Gastrocnemius medialis (tissue), 4 donors: ENCODE results near the gene PHOSPHO2. TPM values are rescaled to one million over a fixed set of nuclear protein-coding genes. Genes with fewer than 3 reads are reported as not detected.

ENCODE experiments used
- ATAC-seq, 2 donors: fragments of 150-250 bp; one replicate each; pipeline ENCODE4 v1.9.1; 2016
- DNase-seq, 2 donors: peaks; one replicate each; pipeline ENCODE4 v3.0.0-alpha.2; 2019
- H3K27ac ChIP-seq, 4 donors: fragments of 200-600 bp; sonication (generic); 1 replicate in 1 of 4; 2 replicates in 3 of 4; pipeline ENCODE4 v1.5.1; 2016 to 2018; ENCODE audit warnings: mild to moderate bottlenecking in 2 of 4, moderate library complexity in 1 of 4
- H3K27me3 ChIP-seq, 3 donors: fragments of 200-600 bp; sonication (generic) in 2 of 3; 1 replicate in 1 of 3; 2 replicates in 2 of 3; pipeline versions ENCODE4 v1.5.1 to v1.6.0; 2016 to 2019; ENCODE audit warnings: mild to moderate bottlenecking in 1 of 3, moderate library complexity in 1 of 3
- H3K36me3 ChIP-seq, 2 donors: fragments of 200-600 bp; sonication (generic) in 1 of 2; one replicate each; pipeline ENCODE4 v1.5.1; 2017 to 2018
- H3K4me1 ChIP-seq, 2 donors: fragments of 200-600 bp; sonication (generic) in 1 of 2; one replicate each; pipeline ENCODE4 v1.5.1; 2016 to 2017; ENCODE audit warnings: mild to moderate bottlenecking in 2 of 2
- H3K4me3 ChIP-seq, 4 donors: fragments of 200-600 bp; sonication (generic) in 3 of 4; 1 replicate in 1 of 4; 2 replicates in 3 of 4; pipeline ENCODE4 v1.5.1; 2016 to 2019; ENCODE audit warnings: mild to moderate bottlenecking in 2 of 4
- H3K9me3 ChIP-seq, 3 donors: fragments of 200-600 bp; sonication (generic) in 2 of 3; 1 replicate in 1 of 3; 2 replicates in 2 of 3; pipeline ENCODE4 v1.5.1; 2016 to 2019
- POLR2A ChIP-seq, 2 donors: fragments of 450-650 bp; IDR thresholded peaks; one replicate each; pipeline ENCODE4 v1.6.1; 2017; ENCODE audit warnings: antibody characterized with exemption in 2 of 2, mild to moderate bottlenecking in 2 of 2, moderate library complexity in 2 of 2
- in situ Hi-C, 4 donors: fragments of 200-750 bp; cut with MboI; loops; one replicate each; pipeline versions ENCODE4 v1.15.0 to v1.8.0; 2017; ENCODE audit warnings: low sequenced_read_pairs in 4 of 4
- intact Hi-C: fragments of 100-400 bp; cut with DNase I; formaldehyde crosslinking; loops from one replicate; pipeline ENCODE4 v1.15.1; 2023; ENCODE audit warnings: low total_unique reads
- total RNA-seq, 4 donors: library from RNA; depleted of rRNA; stranded (reverse); fragments of >200 nt; gene quantifications; one replicate each; pipeline versions ENCODE4 v1.1.0 to v1.2.3, GENCODE V29; 2016
- TF ChIP-seq, protein P1 (sequence below), 5 experiments: fragments of 450-650 bp in 3 of 5; fragments of 200-600 bp in 2 of 5; sonication (generic) in 2 of 5; IDR thresholded peaks in 4 of 5; conservative IDR thresholded peaks in 1 of 5; 1 replicate in 4 of 5; 2 replicates in 1 of 5; pipeline ENCODE4 v1.5.1; 2016 to 2019; ENCODE audit warnings: antibody characterized with exemption in 5 of 5, mild to moderate bottlenecking in 3 of 5, moderate library complexity in 3 of 5

The PHOSPHO2 gene
- total RNA-seq, 4 donors from 2014 or later, result 2.0 to 9.4 (median 2.9) TPM

DNA sequence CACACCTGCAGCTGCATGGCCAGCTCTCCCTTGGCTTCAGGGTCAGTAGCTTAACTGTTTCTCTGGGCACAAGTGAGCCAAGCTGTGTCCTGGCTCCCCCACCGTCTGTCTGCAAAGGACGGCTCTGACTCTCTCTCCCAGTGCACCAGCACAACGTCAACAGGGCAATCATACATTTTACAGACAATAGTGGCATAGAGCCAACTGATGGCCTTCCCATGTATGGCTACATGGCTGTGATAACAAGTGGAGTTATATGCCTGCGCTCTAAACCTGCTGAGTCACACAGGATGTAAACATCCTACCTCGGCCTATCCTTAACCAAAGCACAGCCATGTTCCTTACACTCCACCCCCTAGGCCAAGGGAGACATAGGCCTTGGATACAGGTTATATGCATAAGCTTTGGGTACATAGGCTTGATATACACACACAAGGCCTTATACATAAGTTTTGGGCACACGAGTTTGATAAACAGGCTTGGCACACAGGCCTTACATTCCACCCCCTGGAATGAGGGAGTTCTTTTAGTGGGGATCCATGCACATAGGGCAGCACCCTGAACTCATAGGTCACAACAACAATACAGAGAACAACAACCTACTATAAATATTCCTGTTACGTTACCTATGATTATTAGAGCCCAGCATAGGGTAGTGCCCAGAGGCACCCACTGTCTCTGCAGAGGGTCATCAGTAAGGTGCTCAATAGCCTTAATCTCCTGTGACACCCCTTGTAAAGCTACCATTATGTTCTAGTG, 17.7 kb downstream of the PHOSPHO2 start:
- H3K4me3 ChIP-seq, result no peak overlapping the region
- H3K36me3 ChIP-seq, result no peaks in the 10 kb centered on the region
- ATAC-seq (no peak), DNase-seq (no peak)
- intact Hi-C loops, result no loop called here
- in situ Hi-C loops, result no loop called here
- no peaks in the 10 kb centered on the region for H3K27me3 ChIP-seq
- H3K4me1 ChIP-seq, result peaks cover 0 to 12% of the 10 kb centered on the region in 2 donors
- no peaks in the 10 kb centered on the region for H3K9me3 ChIP-seq
- TF ChIP-seq, protein P1, sequence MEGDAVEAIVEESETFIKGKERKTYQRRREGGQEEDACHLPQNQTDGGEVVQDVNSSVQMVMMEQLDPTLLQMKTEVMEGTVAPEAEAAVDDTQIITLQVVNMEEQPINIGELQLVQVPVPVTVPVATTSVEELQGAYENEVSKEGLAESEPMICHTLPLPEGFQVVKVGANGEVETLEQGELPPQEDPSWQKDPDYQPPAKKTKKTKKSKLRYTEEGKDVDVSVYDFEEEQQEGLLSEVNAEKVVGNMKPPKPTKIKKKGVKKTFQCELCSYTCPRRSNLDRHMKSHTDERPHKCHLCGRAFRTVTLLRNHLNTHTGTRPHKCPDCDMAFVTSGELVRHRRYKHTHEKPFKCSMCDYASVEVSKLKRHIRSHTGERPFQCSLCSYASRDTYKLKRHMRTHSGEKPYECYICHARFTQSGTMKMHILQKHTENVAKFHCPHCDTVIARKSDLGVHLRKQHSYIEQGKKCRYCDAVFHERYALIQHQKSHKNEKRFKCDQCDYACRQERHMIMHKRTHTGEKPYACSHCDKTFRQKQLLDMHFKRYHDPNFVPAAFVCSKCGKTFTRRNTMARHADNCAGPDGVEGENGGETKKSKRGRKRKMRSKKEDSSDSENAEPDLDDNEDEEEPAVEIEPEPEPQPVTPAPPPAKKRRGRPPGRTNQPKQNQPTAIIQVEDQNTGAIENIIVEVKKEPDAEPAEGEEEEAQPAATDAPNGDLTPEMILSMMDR (IDR thresholded peaks at IDR 0.05 in 4 of 5, conservative IDR thresholded peaks at IDR 0.05 in 1 of 5), result no peak
- no peak for TF ChIP-seq POLR2A (IDR thresholded peaks at IDR 0.05)
- no peak overlapping the region for H3K27ac ChIP-seq

DNA sequence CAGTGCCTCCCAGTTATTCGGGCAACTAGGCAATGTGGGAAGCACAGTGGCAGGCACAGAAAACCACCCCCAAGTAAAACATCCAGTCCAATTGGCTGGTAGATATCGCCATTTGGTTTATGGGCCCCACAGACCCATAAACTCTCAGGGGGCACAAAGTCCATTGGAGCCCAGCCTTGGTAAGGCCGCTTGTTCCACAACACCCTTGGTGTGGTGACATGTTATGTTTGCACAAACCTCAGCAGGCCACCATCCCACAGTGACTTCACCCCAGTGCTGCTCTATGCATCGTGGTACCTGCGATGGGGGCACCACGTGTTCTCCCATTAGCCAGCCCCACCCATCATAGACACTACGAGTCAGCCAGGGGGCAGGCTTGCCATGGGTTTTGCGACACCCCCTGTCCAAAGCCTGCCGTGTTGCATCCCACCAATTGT, 18.5 kb downstream of the PHOSPHO2 start:
- no peaks in the 10 kb centered on the region for H3K27me3 ChIP-seq
- no peak overlapping the region for H3K27ac ChIP-seq
- ATAC-seq (no peak), DNase-seq (no peak)
- in situ Hi-C loops (no loop called here), intact Hi-C loops (no loop called here)
- H3K4me3 ChIP-seq, result no peak overlapping the region
- H3K36me3 ChIP-seq, result no peaks in the 10 kb centered on the region
- no peaks in the 10 kb centered on the region for H3K9me3 ChIP-seq
- peaks cover 0 to 12% of the 10 kb centered on the region in 2 donors for H3K4me1 ChIP-seq
- TF ChIP-seq POLR2A (IDR thresholded peaks at IDR 0.05), result no peak
- TF ChIP-seq, protein P1 (IDR thresholded peaks at IDR 0.05 in 4 of 5, conservative IDR thresholded peaks at IDR 0.05 in 1 of 5), result no peak

DNA sequence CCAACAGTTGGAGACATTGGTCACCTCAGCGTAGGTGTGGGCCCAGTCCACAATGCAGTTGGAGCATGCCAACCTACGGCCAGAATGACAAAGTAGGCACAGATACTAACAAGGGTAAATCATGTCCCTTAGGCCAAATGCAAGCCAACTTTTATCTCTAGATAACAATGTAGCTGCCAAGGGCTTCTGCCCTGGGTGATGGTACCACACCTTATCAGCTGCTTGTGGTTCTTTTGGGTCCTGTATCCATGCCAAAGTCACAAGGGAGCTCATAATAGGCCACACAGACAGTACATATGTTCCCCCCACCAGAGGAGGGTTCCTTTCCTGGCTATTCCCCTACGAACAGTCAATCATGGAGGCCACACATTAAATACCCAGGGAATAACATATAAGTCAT, 19.1 kb downstream of the PHOSPHO2 start:
- no peak for TF ChIP-seq POLR2A (IDR thresholded peaks at IDR 0.05)
- TF ChIP-seq, protein P1 (IDR thresholded peaks at IDR 0.05 in 4 of 5, conservative IDR thresholded peaks at IDR 0.05 in 1 of 5), result no peak
- DNase-seq (no peak), ATAC-seq (no peak)
- intact Hi-C loops, result no loop called here
- Histone ChIP-seq H3K27me3 (no peaks in the 10 kb centered on the region), H3K27ac (no peak overlapping the region), H3K9me3 (no peaks in the 10 kb centered on the region), H3K36me3 (no peaks in the 10 kb centered on the region), H3K4me1 (peaks cover 0 to 12% of the 10 kb centered on the region in 2 donors), H3K4me3 (no peak overlapping the region)
- in situ Hi-C loops, result no loop called here

DNA sequence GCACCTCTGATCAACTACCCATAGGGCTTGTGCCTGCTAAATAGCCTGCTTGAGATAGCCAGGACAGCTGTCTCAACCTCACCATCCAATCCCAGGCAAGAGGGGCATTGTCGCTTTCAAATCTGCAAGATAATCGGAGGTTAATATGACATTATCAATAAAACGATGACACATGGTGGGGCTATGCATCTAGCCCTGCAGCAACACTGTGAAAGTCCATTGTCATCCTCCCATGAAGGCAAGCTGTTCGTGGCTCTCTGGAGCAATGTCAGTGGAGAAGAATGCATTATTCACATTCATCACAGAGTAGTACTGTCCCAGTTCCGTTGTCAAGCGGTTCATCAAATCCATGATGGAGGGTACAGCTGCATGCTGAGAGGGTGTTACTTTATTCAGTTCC, 20.4 kb downstream of the PHOSPHO2 start:
- no peak for DNase-seq
- ATAC-seq, result no peak
- H3K27me3 ChIP-seq, result no peaks in the 10 kb centered on the region
- TF ChIP-seq, protein P1 (IDR thresholded peaks at IDR 0.05 in 4 of 5, conservative IDR thresholded peaks at IDR 0.05 in 1 of 5), result no peak
- TF ChIP-seq POLR2A (IDR thresholded peaks at IDR 0.05), result no peak
- H3K4me3 ChIP-seq, result no peak overlapping the region
- H3K27ac ChIP-seq, result no peak overlapping the region
- H3K36me3 ChIP-seq, result no peaks in the 10 kb centered on the region
- in situ Hi-C loops, result no loop called here
- no peaks in the 10 kb centered on the region for H3K9me3 ChIP-seq
- intact Hi-C loops, result no loop called here
- peaks cover 0 to 12% of the 10 kb centered on the region in 2 donors for H3K4me1 ChIP-seq
